GM18951 (cell line): ENCODE measurements around the gene ARPIN.
"Not testable (repeated sequence)": the region's sequence is repeated elsewhere in the genome, so short reads cannot be mapped to it uniquely, and the experiment has no call there.

Source experiments
- POLR2A ChIP-seq: IDR thresholded peaks from 4 replicates; pipeline ENCODE4 v1.6.1; 2011; ENCODE audit warnings: mild to moderate bottlenecking; ENCODE audit not compliant: insufficient read length, insufficient read depth; ENCODE audit errors: extremely low read depth
- in situ Hi-C: fragments of 300-500 bp; cut with MboI; formaldehyde crosslinking; loops from one replicate; pipeline ENCODE4 v1.12.0; 2022; ENCODE audit warnings: low sequenced_read_pairs, mixed read lengths, inconsistent platforms; ENCODE audit not compliant: unreplicated experiment

The ARPIN gene

DNA sequence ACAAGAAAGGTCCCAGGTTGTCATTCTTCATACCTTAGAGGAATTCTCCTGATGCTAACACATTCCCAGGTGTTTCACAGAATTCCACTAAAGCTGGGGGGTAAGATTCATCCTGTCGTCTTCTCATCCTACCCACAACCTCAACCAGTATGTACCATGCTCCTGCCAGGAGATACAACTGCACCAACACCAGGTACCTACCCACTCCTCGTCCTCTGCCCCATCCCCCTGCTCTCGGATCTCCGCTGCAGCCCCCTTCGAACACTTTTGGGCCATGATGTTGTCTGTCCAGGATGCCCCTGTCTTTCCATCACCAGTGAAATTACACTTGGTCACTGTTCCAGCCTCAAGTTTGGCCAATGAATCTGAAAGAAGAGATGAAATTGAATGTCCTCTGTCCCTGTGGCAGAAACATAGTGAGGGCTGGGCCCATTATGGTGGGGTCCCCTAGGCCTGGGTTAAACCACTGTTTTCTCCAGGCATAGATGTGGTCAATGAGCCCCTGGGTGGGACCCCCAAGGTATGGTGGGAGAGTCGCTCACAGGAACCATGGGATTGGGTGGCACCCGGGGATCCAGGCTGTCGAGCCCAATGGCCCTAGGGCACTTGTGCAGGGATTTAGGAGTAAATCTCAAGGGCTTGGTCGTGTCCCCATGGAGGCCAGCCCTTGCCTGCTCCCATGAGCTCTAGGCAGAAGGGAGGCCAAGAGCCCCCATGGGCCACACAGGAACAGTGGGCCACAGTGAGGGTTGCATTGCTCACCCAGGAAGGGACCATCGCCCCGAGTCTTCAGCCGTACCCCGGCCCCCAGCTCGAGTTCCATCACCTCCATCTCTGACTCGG lies 9.5 kb downstream of the ARPIN start:
- in situ Hi-C loops = no loop called here
- TF ChIP-seq POLR2A = no peak

DNA sequence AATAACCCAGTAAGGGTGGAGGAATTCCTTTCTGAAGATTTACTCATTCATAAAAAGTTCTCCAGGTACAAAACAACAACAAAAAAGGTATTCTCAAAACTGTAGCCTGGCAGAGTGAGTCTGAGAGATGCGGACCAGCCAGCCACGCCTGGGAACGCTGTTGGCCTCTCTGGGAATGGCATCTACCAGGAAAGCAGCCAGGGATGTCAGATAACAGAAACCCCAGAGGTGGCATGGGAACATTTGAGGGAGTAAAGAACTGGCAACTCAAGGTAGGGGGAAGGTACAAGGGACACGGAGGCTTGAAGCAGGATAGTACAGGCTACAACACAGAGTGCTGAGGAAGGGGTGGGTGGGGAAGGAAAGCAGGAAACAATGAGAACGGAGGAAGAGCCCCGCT lies 11.9 kb downstream of the ARPIN start:
- no peak for TF ChIP-seq POLR2A
- in situ Hi-C loops = no loop called here

DNA sequence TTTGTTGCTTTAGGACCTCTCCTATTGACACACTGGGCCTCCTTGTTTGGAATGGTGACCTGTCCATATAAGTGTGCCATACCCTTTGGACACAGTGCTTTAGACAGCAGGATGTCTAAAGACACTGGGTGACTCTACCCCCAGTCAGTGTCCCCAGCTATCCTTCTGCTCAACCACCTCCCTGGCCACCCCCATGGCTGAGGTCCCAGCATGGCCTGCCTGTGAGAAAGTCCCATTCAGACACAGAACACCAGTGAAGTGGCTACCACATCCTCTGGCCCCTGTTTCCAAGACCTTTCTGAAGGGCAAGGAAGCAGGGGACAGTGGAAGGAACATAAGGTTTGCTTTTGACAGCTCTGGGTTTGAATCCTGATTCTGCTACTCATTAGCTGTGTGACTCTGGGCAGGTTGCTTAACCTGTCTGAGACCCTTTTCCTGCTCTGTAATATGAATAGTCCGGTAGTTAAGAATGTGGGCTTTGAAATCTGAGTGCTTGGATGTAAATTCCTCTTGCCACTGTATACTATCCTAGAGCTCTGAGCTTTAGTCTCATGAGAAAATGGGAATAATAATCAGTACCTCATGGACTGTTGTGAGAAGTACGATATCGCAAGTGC lies 12.7 kb downstream of the ARPIN start:
- in situ Hi-C loops = loop anchor here (5.0 kb wide), 1 partner anchor 177 kb away; no protein-coding TSS in a partner anchor
- TF ChIP-seq POLR2A = no peak

DNA sequence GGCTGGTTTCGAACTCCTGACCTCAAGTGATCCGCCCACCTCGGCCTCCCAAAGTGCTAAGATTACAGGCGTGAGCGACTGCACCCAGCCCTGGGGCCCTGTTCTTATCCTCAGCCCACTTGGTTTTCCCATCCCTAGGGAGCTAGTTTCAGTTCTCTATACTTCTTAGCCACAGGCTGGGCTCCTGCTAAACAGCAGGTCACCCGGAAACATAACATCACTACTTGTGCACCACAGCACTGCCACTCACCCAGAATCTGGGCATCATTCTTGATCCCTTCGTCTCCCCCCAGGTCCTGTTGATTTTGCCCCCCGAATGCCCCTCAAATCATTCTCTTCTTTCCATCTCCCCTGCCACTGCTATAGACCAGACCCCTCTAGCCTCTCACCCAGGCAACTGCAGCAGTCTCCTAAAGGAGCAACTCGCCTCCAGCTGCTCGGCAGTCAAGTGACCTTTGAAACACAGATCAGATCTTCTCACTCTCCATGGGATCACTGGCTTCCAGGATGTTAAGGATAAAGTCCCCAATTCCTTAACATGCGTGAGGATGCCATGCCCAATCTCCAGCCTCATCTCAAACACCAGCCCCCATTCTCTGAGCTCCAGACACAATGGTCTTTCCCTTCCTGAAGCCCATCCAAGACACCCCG lies 13.3 kb downstream of the ARPIN start:
- in situ Hi-C loops = loop anchor here (5.0 kb wide), 1 partner anchor 178 kb away; no protein-coding TSS in a partner anchor
- TF ChIP-seq POLR2A = no peak

DNA sequence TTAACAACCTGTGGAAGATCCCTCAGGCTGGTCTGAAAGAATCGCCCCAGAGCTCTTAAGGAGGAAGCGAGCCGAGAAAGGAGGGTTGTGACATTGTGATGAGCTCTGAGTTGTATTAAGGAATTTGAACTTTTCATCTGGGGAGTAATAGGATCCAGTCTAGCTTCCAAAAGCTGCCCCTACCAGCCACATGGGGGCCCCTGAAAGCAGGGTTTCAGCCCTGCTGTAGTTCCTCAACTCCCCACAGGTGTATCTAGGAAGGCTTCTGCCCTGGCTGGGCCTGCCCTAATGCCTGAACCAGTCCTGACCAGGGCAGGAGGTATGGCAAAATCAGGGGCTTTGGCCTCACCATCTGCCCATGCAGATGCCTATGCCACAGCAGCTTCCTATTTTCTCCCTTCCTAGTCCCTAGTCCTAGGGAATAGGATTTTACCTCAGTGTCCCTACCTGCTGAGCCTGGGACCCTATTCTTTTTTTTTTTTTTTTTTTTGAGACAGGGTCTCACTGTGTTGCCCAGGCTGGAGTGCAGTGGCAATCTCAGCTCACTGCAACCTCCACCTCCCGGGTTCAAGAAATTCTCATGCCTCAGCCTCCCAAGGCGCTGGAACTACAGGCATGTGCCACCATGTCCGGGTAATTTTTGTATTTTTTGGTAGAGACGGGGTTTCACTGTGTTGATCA lies 14.0 kb downstream of the ARPIN start:
- in situ Hi-C loops = loop anchor here (5.0 kb wide), 1 partner anchor 179 kb away; no protein-coding TSS in a partner anchor

DNA sequence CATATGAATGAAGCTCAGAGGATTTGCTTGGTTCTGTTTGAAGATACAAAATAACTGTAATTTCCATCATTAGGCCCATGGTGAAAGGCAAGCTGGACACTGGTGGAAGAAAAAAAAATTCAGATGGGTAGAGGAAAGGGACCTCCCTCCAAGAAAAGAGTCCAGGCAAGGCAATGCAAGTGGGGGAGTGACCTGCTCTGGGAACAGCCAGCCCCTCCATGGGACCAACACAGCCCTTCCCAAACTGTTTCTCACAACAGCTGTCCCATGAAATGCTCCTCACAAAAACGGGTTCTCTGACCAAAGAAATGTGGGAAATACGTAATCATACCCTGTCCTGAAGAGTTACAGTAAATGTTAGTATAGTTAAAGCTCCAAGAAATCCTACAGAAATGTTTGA lies 14.6 kb downstream of the ARPIN start:
- in situ Hi-C loops = loop anchor here (5.0 kb wide), 1 partner anchor 179 kb away; no protein-coding TSS in a partner anchor

More for the DNA sequence above, 14.0 kb downstream of the ARPIN start:
- no peak for TF ChIP-seq POLR2A

DNA sequence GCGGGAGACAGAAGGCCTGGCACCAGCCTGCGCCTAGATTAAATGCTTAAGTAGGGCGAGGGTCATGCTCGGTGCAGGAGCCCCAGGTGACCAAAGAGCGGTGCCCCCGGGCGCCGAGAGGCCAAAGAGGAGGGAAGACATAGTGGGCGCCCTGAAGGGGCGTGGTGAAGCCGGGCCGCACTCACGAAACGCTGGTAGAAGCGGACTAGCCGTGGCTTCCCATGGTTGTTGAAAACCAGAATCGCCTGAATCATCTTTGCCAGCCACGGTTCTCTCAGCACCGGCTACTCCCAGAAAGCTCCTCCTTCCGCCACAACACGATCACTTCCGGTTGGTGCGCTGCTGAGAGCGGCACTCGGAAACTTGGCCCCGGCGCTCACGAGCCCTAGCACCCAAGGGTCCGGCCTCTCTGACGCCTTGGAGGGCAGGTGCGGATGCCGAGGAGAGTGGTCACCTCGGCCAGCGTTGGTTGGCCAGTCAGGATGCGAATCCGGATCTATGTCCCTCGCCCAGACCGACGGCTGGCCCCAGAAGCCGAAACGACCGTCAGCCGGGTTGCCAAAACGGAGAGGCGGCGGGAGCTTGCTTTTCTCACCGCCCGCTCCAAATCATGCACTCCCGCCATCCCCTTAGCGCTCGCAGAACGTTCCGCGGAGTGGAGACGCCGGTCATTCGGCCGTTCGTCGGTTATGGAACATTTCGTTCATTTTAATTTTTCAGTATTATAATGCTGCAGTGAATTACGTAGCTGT lies 18.9 kb downstream of the ARPIN start, which contains the start of gene AP3S2:
Gene AP3S2 (minus strand): TSS at position 299 of the 752 bp plus-strand sequence. CDS start 45 bp downstream, at position 254.
- in situ Hi-C loops = no loop called here

More for the DNA sequence above, 14.6 kb downstream of the ARPIN start:
- TF ChIP-seq POLR2A = no peak

DNA sequence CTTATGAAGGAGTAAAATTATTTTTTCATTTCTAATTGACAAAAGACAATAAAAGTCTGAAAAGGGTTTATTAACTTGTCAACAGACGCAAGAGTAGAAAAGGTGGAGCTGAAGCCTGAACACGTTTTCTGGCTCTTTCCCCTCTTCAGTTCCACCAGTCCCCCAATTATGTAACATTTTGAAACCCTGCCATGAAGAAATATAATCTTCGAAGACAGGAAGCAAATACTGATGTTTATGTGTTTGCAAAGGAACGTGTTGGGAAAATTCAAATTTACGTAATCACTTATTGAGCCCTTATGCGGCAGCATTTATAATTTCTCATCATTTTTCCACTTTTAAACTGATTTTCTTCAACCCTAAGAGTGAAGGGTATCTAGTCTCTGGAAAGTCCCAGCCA lies 19.7 kb downstream of the ARPIN start:
- in situ Hi-C loops = no loop called here

More for the DNA sequence above, 18.9 kb downstream of the ARPIN start, which contains the start of gene AP3S2:
- peak; percentile 77 for TF ChIP-seq POLR2A

DNA sequence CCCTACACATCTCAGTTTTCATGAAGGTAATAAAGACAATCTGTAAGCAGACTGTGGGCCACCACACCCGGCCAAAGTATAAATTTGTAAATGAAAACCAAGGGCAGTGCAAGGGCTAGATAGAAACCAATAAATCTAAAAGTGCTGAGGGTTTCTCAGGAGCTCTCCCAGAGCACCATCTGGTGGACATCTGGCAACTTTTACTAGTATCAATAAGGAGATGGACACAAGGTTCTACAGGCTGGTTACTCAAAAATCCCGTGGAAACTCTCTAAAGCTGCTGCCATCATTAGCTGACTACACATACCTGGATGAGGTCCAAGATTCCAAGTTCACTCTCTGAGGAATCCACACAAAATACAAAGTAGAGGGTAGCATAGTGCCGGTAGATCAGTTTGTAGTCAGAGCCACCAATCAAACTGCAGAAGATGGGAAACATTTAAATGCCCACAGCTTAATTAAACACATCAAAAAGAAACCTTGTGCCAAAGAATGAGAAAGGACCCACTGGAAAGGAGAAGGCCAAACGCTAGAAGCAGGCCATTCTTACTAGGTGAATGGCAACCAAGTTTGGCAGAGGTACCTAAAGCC lies 24.4 kb downstream of the ARPIN start:
- in situ Hi-C loops = no loop called here
- TF ChIP-seq POLR2A = no peak

More for the DNA sequence above, 19.7 kb downstream of the ARPIN start:
- no peak for TF ChIP-seq POLR2A

DNA sequence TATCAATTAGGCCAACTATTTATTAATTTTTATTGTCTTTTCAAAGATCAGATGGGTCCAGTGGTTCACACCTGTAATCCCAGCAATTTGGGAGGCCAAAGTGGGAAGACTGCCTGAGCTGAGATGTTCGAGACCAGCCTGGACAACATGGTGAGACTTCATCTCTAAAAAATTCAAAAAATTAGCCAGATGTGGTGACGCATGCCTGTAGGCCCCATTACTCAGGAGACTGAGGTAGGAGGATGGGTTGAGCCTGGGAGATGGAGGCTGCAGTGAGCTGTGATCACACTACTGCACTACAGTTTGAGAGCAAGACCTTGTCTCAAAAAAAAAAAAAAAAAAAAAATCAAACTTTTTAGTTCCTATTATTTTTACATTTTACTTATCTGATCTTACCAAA lies 27.1 kb downstream of the ARPIN start:
- no peak for TF ChIP-seq POLR2A
- in situ Hi-C loops = no loop called here

DNA sequence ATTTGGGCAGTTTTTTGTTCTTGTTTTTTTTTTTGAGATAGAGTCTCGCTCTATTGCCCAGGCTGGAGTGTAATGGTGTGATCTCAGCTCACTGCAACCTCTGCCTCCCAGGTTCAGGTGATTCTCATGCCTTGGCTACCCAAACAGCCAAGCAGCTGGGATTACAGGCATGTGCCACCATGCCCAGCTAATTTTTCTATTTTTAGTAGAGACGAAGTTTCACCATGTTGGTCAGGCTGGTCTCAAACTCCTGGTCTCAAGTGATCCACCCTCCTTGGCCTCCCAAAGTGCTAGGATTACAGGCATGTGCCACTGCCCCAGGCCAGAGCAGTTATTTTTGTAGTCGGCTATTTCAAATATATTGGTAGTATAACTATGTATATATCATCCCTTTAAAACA lies 27.6 kb downstream of the ARPIN start:
- in situ Hi-C loops = not testable (repeated sequence)

DNA sequence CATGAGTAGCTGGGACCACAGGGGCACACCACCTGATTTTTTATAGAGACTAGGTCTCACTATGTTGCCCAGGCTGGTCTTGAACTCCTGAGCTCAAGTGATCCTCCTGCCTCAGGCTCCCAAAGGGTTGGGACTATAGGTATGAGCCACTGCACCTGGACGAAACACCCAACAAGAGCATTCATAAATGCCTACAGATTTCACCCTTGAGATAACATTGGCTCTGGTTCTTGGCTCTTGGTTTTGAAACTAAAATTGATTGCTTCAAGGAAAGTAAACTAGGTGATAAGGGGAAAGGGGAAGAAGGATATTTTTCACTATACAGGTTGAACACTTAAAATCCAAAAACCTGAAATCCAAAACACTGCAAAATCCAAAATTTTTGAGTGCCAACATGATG lies 29.2 kb downstream of the ARPIN start:
- in situ Hi-C loops = no loop called here
- TF ChIP-seq POLR2A = no peak
